ENCODE results near the gene NTN1. TPM values are rescaled to one million over a fixed set of nuclear protein-coding genes. Genes with fewer than 3 reads are reported as not detected.

The NTN1 gene
- total and polyA plus RNA-seq, 2 donors from 2014 or later = 1.8 TPM

DNA sequence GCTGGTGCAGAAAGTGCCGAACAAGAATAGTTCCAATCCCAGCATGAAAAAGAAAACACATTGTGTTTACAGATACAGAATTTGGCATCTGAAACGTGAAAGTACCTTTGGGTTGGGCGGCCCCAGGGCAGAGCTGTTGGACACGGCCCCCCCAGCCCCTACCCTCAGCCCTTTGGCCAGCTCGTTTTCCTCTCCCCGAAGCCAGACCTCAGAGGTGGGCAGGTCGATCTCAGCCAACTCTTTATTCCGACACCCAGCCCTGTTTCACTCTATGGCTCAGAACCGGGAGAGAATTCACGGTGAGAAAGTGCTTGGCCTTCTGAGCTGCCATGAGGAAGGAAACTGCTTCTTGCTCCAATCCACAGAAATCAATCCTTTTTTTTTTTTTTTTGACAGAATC lies 11.3 kb downstream of the NTN1 start:
- FAIRE-seq = no peak
- intact Hi-C loops (cut with DNase I) = no loop called here

DNA sequence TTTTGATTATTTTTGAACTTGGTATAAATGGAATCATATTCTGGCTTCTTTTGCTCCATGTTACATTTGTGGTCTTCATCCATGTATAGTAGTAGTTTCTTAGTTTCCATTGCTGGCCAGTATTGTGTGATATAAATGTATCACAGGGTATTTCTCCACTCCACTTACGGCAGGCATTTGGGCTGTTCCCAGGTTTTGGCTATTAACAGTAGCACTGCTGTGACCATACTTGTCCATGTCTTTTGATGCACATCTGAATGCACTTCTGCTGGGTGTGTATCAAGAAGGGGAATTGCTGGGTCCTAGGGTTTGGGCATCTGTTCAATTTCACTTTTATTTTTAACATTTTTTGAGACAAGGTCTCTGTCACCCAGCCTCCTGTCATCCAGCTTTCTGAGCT lies 13.9 kb downstream of the NTN1 start:
- no peaks in the 10 kb centered on the region for H3K4me1 ChIP-seq (ENCODE audit: control insufficient read depth in 2 of 3, insufficient read depth in 2 of 3, low read depth in 1 of 3, low read length in 3 of 3)
- DNase-seq (no peak), FAIRE-seq (no peak)
- H3K36me3 ChIP-seq (ENCODE audit: control insufficient read depth in 2 of 3, insufficient read depth in 3 of 3, low read length in 3 of 3) = no peaks in the 10 kb centered on the region
- no peak overlapping the region for H3K9ac ChIP-seq (ENCODE audit: low read length in 3 of 3)
- TF ChIP-seq, protein P1, sequence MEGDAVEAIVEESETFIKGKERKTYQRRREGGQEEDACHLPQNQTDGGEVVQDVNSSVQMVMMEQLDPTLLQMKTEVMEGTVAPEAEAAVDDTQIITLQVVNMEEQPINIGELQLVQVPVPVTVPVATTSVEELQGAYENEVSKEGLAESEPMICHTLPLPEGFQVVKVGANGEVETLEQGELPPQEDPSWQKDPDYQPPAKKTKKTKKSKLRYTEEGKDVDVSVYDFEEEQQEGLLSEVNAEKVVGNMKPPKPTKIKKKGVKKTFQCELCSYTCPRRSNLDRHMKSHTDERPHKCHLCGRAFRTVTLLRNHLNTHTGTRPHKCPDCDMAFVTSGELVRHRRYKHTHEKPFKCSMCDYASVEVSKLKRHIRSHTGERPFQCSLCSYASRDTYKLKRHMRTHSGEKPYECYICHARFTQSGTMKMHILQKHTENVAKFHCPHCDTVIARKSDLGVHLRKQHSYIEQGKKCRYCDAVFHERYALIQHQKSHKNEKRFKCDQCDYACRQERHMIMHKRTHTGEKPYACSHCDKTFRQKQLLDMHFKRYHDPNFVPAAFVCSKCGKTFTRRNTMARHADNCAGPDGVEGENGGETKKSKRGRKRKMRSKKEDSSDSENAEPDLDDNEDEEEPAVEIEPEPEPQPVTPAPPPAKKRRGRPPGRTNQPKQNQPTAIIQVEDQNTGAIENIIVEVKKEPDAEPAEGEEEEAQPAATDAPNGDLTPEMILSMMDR (IDR thresholded peaks at IDR 0.05; ENCODE audit: borderline replicate concordance, extremely low read depth, insufficient read depth) = no peak
- intact Hi-C loops (cut with DNase I) = no loop called here
- no peak overlapping the region for H3K4me3 ChIP-seq (ENCODE audit: low read length in 3 of 3)
- no peak overlapping the region for H3K27ac ChIP-seq (ENCODE audit: low read depth in 2 of 2, low read length in 2 of 2)
- H3K27me3 ChIP-seq (ENCODE audit: control insufficient read depth, insufficient read depth, low read length) = no peaks in the 10 kb centered on the region
- no peaks in the 10 kb centered on the region for H3K9me3 ChIP-seq (ENCODE audit: control insufficient read depth in 2 of 3, insufficient read depth in 1 of 3, low read length in 3 of 3)

More for the DNA sequence above, 11.3 kb downstream of the NTN1 start:
- Histone ChIP-seq H3K27me3 (ENCODE audit: control insufficient read depth, insufficient read depth, low read length) (no peaks in the 10 kb centered on the region), H3K4me1 (ENCODE audit: control insufficient read depth in 2 of 3, insufficient read depth in 2 of 3, low read depth in 1 of 3, low read length in 3 of 3) (no peaks in the 10 kb centered on the region), H3K9me3 (ENCODE audit: control insufficient read depth in 2 of 3, insufficient read depth in 1 of 3, low read length in 3 of 3) (no peaks in the 10 kb centered on the region), H3K9ac (ENCODE audit: low read length in 3 of 3) (no peak overlapping the region), H3K4me3 (ENCODE audit: low read length in 3 of 3) (no peak overlapping the region), H3K36me3 (ENCODE audit: control insufficient read depth in 2 of 3, insufficient read depth in 3 of 3, low read length in 3 of 3) (no peaks in the 10 kb centered on the region), H3K27ac (ENCODE audit: low read depth in 2 of 2, low read length in 2 of 2) (no peak overlapping the region)
- TF ChIP-seq, protein P1 (IDR thresholded peaks at IDR 0.05; ENCODE audit: borderline replicate concordance, extremely low read depth, insufficient read depth) = no peak
- DNase-seq = no peak

DNA sequence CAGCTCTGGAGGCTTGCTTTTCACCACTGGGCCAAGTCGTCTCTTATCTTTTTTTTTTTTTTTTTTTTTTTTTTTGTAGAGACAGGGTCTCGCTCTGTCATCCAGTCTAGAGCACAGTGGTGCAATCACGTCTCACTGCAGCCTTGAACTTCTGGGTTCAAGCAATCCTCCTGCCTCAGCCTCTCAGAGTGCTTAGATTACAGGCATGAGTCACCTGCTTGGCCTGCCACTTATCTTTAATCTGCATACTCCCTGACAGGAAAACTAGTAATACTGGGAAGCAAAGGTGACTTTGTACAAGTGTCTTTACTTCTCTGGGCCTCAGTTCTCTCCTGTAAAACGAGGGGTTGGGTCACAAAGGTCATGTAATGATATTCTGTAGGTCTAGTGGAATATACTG lies 15.0 kb downstream of the NTN1 start:
- FAIRE-seq = no peak
- intact Hi-C loops (cut with DNase I) = no loop called here
- Histone ChIP-seq H3K4me1 (ENCODE audit: control insufficient read depth in 2 of 3, insufficient read depth in 2 of 3, low read depth in 1 of 3, low read length in 3 of 3) (no peaks in the 10 kb centered on the region), H3K9me3 (ENCODE audit: control insufficient read depth in 2 of 3, insufficient read depth in 1 of 3, low read length in 3 of 3) (peaks cover 0 to 4% (median 0%) of the 10 kb centered on the region in 3 donors), H3K9ac (ENCODE audit: low read length in 3 of 3) (no peak overlapping the region), H3K27me3 (ENCODE audit: control insufficient read depth, insufficient read depth, low read length) (no peaks in the 10 kb centered on the region), H3K36me3 (ENCODE audit: control insufficient read depth in 2 of 3, insufficient read depth in 3 of 3, low read length in 3 of 3) (no peaks in the 10 kb centered on the region), H3K27ac (ENCODE audit: low read depth in 2 of 2, low read length in 2 of 2) (no peak overlapping the region), H3K4me3 (ENCODE audit: low read length in 3 of 3) (no peak overlapping the region)
- no peak for DNase-seq
- TF ChIP-seq, protein P1 (IDR thresholded peaks at IDR 0.05; ENCODE audit: borderline replicate concordance, extremely low read depth, insufficient read depth) = no peak

- no peak overlapping the region for H3K9ac ChIP-seq (ENCODE audit: low read length in 3 of 3)
- no peak overlapping the region for H3K27ac ChIP-seq (ENCODE audit: low read depth in 2 of 2, low read length in 2 of 2)
- no peak overlapping the region for H3K4me3 ChIP-seq (ENCODE audit: low read length in 3 of 3)
- TF ChIP-seq, protein P1 (IDR thresholded peaks at IDR 0.05; ENCODE audit: borderline replicate concordance, extremely low read depth, insufficient read depth) = no peak
- intact Hi-C loops (cut with DNase I) = no loop called here
- no peaks in the 10 kb centered on the region for H3K27me3 ChIP-seq (ENCODE audit: control insufficient read depth, insufficient read depth, low read length)
- H3K36me3 ChIP-seq (ENCODE audit: control insufficient read depth in 2 of 3, insufficient read depth in 3 of 3, low read length in 3 of 3) = no peaks in the 10 kb centered on the region
- DNase-seq = no peak
- H3K9me3 ChIP-seq (ENCODE audit: control insufficient read depth in 2 of 3, insufficient read depth in 1 of 3, low read length in 3 of 3) = peaks cover 0 to 4% (median 0%) of the 10 kb centered on the region in 3 donors
- no peaks in the 10 kb centered on the region for H3K4me1 ChIP-seq (ENCODE audit: control insufficient read depth in 2 of 3, insufficient read depth in 2 of 3, low read depth in 1 of 3, low read length in 3 of 3)
- no peak for FAIRE-seq
These were observed 16.4 kb downstream of the NTN1 start for GRCh38 chr17:9037736-9038135.
